ENCODE data around the gene RASSF7. TPM values are rescaled to one million over a fixed set of nuclear protein-coding genes. Genes with fewer than 3 reads are reported as not detected.

The RASSF7 gene
- total RNA-seq, 4 donors from 2014 or later: 2.9 to 24.4 (median 13.7) TPM

- 90% methylated on average over 10 of the region's 10 CpGs for WGBS
Observed at GRCh38 chr11:521177-521688, 39.5 kb upstream of the RASSF7 start.

GRCh38 chr11:526192-526591 lies 34.6 kb upstream of the RASSF7 start:
- intact Hi-C loops (cut with DNase I): no loop called here
- H3K9me3 ChIP-seq: no peaks in the 10 kb centered on the region
- WGBS: 87% methylated on average over 17 of the region's 17 CpGs
- H3K27me3 ChIP-seq: no peaks in the 10 kb centered on the region
- TF ChIP-seq POLR2A (IDR thresholded peaks at IDR 0.05; ENCODE audit: low read depth) (no peak), CTCF (IDR thresholded peaks at IDR 0.05) (no peak), POLR2AphosphoS5 (IDR thresholded peaks at IDR 0.05) (no peak)
- no peak overlapping the region for H3K4me3 ChIP-seq
- no peaks in the 10 kb centered on the region for H3K4me1 ChIP-seq
- H3K27ac ChIP-seq (replicated peaks in 1 of 4): no peak overlapping the region
- H3K36me3 ChIP-seq: peaks cover 0 to 8% (median 4%) of the 10 kb centered on the region in 4 donors
- no peak for DNase-seq (ENCODE audit: extremely low spot score)

More at GRCh38 chr11:521177-521688, 39.5 kb upstream of the RASSF7 start:
- TF ChIP-seq POLR2A (IDR thresholded peaks at IDR 0.05; ENCODE audit: low read depth) (no peak), EP300 (IDR thresholded peaks at IDR 0.05) (no peak), CTCF (IDR thresholded peaks at IDR 0.05) (no peak), POLR2AphosphoS5 (IDR thresholded peaks at IDR 0.05) (no peak)
- H3K36me3 ChIP-seq: no peaks in the 10 kb centered on the region
- peaks cover 5 to 13% (median 9%) of the 10 kb centered on the region in 4 donors for H3K4me1 ChIP-seq
- intact Hi-C loops (cut with DNase I): no loop called here
- peaks cover 0 to 6% (median 0%) of the 10 kb centered on the region in 4 donors for H3K9me3 ChIP-seq
- no peak overlapping the region for H3K27ac ChIP-seq (replicated peaks in 1 of 4)
- H3K4me3 ChIP-seq: no peak overlapping the region
- DNase-seq (ENCODE audit: extremely low spot score): no peak
- H3K27me3 ChIP-seq: no peaks in the 10 kb centered on the region

GRCh38 chr11:528166-528814 lies 32.5 kb upstream of the RASSF7 start:
- WGBS: 72% methylated on average over 7 of the region's 30 CpGs
- no peak overlapping the region for H3K27ac ChIP-seq (replicated peaks in 1 of 4)
- intact Hi-C loops (cut with DNase I): no loop called here
- TF ChIP-seq EP300 (IDR thresholded peaks at IDR 0.05) (no peak), POLR2AphosphoS5 (IDR thresholded peaks at IDR 0.05) (no peak), POLR2A (IDR thresholded peaks at IDR 0.05; ENCODE audit: low read depth) (no peak), CTCF (IDR thresholded peaks at IDR 0.05) (no peak)
- no peak for DNase-seq (ENCODE audit: extremely low spot score)
- no peaks in the 10 kb centered on the region for H3K9me3 ChIP-seq
- H3K36me3 ChIP-seq: peaks cover 18 to 29% (median 25%) of the 10 kb centered on the region in 4 donors
- H3K27me3 ChIP-seq: no peaks in the 10 kb centered on the region
- no peak overlapping the region for H3K4me3 ChIP-seq
- peaks cover 4 to 11% (median 7%) of the 10 kb centered on the region in 4 donors for H3K4me1 ChIP-seq

- Histone ChIP-seq H3K4me1 (peaks cover 9 to 19% (median 15%) of the 10 kb centered on the region in 4 donors), H3K27ac (replicated peaks in 1 of 4) (no peak overlapping the region), H3K27me3 (no peaks in the 10 kb centered on the region), H3K9me3 (no peaks in the 10 kb centered on the region), H3K4me3 (no peak overlapping the region), H3K36me3 (peaks cover 21 to 35% (median 32%) of the 10 kb centered on the region in 4 donors)
- intact Hi-C loops (cut with DNase I): no loop called here
- no peak for DNase-seq (ENCODE audit: extremely low spot score)
- no peak for TF ChIP-seq EP300 (IDR thresholded peaks at IDR 0.05)
- TF ChIP-seq POLR2A (IDR thresholded peaks at IDR 0.05; ENCODE audit: low read depth): no peak
- TF ChIP-seq POLR2AphosphoS5 (IDR thresholded peaks at IDR 0.05): no peak
- no peak for TF ChIP-seq CTCF (IDR thresholded peaks at IDR 0.05)
- WGBS: 69% methylated on average over 20 of the region's 29 CpGs
Observed at GRCh38 chr11:528815-529727, 31.7 kb upstream of the RASSF7 start.
